Measurements from ENCODE around the gene FGFR3.

Gene FGFR3

DNA sequence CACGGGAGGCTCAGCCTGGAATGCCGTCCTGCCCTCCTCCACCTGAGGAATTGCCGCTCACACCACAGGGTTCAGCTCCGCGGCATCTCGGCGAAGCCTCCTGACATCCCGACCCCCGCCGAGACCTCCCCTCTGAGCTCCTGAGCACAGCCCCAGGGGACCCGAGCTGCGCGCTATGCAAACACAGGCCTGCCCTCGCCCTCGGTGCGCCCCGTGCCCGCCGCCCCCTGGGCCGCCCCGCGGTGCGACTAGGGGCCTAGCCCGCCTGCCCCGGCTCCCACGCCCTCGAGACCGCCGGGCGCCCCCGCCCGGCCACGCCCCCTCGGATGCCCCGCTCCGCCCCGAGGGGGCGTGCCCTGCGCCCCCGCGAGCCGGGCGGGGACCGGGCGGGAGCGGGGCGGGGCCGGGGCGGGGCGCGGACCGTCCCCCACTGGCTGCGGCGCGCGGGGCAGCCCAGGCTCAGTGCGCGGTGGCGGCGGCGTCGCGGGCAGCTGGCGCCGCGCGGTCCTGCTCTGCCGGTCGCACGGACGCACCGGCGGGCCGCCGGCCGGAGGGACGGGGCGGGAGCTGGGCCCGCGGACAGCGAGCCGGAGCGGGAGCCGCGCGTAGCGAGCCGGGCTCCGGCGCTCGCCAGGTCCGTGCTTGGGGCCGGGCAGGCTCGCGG lies at the start of gene FGFR3:
TSS of gene FGFR3 (plus strand) at position 462 of the 664 bp plus-strand sequence. CDS start 642 bp downstream, outside the sequence.
- DNase-seq (ENCODE audit: low read depth in 3 of 3) = peak in 1 of 3 donors; percentile 36

DNA sequence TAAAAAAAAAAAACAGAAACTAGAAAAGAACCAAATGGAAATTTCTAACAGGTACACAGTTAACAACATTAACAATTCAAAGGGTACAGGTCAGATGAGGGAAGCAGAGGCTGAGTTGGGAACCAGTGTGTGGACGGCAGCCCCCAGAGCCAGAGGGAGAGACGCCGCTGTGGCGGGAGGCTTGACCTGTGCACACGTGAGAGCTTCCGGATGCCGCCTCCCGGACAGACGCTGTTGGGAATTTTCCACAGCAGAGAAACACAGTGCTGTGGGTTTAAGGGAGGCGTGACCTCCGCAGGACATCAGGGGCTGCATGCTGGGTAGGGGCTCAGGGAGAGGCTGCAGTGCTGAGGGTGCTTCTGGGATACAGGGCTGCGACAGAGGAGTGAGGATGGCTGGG lies 49.5 kb upstream of the FGFR3 start:
- no peak for DNase-seq (ENCODE audit: low read depth in 3 of 3)

DNA sequence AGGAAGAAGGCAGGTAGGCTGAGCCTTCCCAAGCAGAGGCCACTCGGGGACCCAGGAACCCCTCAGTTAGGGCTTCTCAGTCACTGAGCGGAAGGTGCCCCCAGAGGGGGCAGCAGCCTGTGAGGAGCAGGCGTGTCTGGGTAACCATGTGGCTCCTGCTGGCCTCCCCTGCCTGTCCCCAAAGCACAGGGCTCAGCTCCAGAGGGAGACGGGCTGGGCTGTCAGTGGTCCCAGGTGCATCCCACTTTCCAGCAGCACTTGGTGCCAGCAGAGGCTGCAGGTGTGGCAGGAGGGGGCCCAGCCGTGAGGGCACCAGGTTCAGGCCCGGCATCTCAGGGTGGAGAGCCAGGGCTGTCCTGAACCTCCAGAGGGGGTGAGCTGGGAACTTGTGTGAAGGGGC lies 49.1 kb upstream of the FGFR3 start:
- DNase-seq (ENCODE audit: low read depth in 3 of 3) = no peak

DNA sequence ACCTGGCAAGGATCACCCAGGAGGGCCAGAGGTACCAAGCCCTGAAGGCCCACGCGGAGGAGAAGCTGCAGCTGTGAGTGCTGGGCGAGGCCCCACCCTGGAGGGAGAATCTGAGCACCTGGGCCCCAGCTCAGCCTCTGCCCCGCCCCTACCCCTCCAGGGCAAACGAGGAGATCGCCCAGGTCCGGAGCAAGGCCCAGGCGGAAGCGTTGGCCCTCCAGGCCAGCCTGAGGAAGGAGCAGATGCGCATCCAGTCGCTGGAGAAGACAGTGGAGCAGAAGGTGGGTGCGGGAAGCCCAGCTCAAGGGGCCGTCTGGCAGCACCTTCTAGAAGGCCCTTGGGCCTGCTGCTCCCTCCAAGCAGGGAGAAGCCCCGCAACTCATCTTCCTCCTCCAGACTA lies 48.5 kb upstream of the FGFR3 start:
- no peak for DNase-seq (ENCODE audit: low read depth in 3 of 3)

DNA sequence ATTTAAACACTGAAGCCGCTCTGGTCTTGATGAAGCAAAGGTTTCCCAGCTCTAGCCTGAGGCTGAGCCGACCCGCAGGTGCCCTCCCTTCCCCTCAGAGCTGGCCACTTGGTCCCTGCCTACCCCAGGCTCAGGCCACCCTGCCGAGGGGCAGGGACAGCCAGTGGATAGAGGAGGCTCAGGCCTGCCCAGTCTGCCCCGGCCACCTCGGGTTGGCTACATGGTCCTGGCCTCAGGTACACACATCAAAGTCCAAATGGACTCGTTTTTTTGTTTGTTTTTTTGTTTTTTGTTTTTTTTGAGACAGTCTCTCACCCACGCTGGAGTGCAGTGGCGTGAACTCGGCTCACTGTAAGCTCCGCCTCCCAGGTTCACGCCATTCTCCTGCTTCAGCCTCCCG lies 47.9 kb upstream of the FGFR3 start:
- DNase-seq (ENCODE audit: low read depth in 3 of 3) = no peak

DNA sequence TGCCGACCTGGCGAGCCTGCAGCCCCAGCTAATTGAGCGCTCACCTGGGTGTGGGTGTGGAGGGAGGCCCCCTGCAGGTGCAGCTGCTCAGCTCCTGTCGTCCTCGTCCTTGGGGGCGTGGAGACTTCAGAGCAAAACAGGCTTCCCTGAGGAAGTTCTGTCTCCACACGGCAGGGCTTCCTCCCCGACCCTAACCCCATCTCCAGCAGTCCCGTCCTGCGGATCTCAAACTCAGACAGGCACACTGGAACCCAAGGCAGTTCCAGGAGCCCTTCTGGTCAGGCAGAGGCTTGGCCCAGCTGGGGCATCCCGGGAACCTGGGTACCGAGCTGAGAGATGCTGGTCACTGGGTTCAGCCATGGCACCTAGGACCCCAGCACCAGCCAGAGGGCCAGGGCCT lies 47.4 kb upstream of the FGFR3 start:
- DNase-seq (ENCODE audit: low read depth in 3 of 3) = no peak

DNA sequence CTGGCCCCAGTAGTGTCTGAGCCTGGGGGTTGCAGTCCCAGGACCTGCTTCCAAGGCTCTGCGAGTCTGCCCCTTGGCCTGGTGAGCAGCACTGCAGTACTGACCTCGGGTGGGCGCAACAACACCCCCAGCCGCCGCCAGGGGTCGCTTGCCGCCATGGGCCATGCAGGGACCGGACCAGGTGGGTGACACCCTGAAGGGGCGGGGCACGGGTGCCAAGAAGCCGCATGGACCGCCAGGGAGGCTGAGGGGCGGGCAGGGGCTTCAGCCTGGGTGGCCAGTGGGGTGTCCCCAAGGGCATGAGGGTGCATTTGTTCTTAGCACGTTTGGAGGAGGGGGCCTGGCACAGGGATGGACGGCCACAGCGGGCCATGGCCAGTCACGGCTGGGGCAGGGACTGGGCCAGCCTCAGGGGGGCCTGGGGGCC lies 46.8 kb upstream of the FGFR3 start:
- peak; percentile 69 to 78 (median 77) for DNase-seq (ENCODE audit: low read depth in 3 of 3)

DNA sequence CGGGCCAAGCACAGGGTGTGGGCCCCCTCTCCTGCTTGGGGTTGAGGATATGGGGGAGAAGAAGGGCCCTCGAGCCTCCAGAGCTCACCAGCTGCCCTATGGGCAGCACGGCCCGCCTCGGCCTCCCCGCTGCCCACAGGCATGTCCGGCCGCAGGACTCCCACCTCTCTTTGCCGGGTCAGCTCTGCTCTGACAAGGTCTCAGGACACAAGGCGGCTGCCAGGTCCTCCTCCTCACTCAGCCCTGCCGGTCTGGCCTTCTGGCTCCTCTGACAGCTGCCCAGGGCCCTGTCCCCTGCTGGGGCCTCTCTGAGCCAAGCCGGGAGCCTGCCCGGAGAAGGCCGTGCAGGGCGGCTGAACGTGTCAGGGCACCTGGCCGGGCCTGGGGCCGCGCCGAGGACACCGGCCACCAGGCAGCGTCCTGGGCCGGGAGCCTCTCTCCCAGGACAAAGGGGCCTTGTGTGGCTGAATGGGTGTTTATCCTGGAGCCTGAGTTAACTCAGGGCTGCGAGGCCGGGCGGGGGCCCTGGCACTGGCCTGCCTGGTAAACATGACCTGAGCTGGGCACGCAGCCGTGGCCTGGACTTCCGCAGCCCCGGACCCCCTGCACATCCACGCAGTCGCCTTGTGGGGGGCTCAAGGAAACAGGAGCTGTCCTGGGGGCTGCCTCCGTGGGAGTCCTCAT lies 46.0 kb upstream of the FGFR3 start:
- no peak for DNase-seq (ENCODE audit: low read depth in 3 of 3)

DNA sequence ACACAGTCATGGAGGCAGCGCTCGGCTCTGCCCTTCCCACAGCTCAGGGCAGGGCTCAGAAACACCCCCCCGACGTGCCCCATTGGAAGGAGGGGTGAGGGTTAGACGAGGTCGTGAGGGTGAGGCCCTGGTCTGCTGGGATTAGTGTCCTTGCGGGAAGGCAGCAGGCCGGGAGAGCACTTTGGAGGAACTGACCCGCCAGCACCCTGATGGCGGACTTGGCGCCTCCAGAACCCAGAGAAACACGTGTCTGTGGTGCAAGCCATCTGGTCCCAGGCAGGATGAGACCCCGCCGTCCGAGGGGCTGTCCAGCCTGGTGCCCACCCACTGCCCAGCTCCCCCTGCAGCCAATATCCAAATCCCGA lies 45.5 kb upstream of the FGFR3 start:
- no peak for DNase-seq (ENCODE audit: low read depth in 3 of 3)

DNA sequence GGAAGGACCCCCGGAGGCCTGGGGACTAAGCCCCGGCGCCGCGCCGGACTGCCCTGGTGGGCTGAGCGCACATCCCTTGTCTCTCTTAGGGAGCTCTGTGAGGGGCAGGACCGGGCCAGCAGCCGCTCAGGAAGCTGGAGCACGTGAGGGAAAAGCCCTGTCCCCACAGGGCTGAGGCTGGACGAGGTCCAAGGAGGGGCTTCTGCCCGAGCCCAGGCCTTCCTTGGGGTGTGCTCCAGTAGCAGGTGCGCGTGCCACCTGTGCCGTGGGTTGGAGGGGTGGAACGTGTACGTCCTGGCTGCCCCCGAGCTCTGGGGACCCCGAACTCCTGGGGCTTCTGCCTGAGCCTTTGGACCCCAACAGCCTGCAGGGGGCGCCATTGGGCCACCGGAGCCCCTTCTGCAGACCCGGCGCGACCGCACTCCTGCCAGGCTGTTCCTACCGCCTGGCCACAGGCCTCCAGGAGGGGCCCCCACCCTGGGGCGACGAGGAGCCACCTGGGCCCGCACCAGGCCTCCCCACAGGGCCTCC lies 44.6 kb upstream of the FGFR3 start:
- peak; percentile 70 to 85 (median 79) for DNase-seq (ENCODE audit: low read depth in 3 of 3)

DNA sequence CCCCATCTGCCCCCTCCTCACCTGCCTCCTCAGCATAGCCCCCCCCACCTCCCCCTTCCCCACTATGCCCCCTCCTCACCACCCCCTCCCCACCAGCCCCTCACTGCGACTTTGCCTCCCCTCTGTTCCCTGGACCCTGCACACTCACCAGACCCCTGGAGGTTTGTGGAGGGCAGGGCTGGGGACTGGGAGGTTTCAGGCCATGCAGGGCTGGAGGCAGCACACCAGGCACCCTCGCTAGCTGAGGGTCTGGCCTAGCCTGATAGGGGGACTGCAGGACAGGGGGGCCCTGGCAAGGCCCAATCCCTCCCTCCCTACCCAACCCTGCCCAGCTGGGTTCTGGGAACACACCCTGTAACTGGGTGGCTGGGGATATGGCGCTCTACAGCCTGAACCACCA lies 43.7 kb upstream of the FGFR3 start:
- no peak for DNase-seq (ENCODE audit: low read depth in 3 of 3)

DNA sequence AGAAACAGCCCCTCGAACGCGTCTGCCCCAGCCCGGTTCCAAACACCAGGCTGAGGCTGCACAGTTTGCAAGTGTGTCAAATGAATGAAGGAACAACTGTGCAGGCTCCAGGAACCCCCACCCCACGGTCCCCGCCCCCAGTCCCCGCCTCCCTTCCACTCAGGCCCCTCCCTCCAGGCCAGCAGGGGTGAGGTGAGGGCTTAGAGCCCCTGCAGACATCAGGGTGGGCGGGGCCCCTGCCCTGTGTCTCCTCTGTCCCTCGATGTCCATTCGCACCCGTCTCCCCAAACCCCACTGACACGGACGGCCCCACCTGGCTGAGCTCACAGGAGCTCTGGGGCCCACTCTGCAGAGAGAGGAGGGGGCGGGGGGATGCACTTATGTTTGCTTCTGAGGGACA lies 43.3 kb upstream of the FGFR3 start:
- no peak for DNase-seq (ENCODE audit: low read depth in 3 of 3)

DNA sequence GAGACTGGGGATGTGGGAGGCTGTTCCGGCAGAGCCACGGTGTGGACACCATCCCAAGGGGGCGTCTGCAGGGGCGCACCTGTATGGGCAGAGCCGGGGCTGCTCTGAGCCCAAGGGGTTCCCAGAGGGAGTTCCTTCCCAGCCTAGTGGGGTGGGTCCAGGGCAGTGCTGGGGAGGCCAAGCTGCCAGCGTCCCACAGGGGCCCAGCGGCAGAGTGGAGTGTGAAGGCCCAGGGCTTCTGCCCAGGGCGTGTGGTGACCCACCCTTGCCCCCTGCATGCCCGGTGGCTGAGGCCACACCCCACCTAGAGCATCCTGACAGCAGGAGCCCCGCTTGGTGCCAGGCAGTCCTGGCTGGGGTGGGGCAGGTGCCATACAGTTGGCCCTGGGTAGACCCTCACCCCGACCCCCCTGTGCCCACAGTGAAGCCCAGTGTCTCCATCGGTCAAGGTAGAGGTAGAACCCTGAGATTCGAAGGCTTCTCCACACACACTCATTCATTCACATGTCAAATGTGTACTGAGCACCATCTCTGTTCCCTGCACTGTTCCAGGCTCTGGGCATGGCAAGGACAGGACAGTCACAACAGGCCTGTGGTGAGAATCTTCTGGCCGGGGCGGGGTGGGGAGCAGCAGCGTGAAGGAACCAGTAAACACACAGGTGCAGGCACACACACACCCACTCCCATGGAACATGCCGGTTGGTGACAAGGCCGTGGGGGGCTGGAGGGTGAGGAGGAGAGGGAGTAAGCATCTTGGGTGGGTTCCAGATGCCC lies 42.5 kb upstream of the FGFR3 start:
- DNase-seq (ENCODE audit: low read depth in 3 of 3) = no peak

DNA sequence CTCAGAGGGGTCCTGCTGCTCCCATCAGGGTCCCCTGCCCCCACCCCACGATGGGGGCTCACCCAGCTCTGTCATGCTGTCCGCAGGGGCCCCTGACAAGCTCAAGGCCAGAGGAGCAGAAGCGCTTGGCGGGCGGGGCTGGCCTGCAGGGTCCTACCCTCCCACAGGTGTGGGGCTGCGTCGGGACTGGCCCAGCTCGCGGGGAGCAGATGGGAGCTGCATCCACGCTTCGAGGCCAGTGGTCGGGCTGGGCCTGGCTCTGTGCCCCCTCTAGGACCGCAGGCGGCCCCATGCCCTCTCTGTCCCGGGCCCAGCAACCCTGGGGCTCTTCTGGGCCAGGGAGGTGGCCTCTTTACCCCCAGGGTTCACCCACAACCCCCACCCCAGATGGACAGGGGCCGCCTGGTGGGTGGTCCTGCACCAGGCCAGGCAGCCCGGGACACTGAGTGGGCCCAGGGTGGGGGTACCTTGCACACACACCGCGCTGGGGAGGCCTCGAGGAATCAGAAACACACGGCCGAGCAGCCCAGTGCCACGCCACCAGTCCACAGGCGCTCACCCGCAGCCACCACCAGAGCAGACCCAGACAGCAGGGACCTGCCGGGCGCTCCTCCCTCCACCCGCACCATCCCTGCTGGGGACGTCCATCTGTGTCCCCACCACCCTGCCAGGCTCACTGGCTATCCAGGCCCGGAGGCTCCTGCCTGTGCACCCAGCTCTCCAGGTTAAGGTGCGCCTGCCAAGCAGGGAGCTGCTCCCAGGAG lies 41.8 kb upstream of the FGFR3 start:
- no peak for DNase-seq (ENCODE audit: low read depth in 3 of 3)

DNA sequence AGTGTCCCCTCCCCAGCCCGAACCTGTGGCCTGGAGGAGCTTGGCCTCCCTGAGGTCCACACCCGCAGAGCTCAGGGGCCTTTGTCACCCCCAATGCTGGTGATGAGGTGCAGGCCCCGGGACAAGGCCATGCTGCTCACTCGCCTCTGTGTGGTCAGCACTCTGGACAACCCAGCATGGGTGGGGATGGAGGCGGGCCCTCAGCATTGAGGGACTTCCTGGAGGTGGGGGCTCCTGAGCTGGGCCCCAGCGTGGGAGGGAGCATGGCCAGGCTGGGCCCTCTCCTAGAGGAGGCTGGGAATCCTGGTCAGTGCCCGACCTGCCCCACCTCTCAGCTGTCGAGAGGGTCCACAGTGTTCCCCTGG lies 41.2 kb upstream of the FGFR3 start:
- DNase-seq (ENCODE audit: low read depth in 3 of 3) = no peak

DNA sequence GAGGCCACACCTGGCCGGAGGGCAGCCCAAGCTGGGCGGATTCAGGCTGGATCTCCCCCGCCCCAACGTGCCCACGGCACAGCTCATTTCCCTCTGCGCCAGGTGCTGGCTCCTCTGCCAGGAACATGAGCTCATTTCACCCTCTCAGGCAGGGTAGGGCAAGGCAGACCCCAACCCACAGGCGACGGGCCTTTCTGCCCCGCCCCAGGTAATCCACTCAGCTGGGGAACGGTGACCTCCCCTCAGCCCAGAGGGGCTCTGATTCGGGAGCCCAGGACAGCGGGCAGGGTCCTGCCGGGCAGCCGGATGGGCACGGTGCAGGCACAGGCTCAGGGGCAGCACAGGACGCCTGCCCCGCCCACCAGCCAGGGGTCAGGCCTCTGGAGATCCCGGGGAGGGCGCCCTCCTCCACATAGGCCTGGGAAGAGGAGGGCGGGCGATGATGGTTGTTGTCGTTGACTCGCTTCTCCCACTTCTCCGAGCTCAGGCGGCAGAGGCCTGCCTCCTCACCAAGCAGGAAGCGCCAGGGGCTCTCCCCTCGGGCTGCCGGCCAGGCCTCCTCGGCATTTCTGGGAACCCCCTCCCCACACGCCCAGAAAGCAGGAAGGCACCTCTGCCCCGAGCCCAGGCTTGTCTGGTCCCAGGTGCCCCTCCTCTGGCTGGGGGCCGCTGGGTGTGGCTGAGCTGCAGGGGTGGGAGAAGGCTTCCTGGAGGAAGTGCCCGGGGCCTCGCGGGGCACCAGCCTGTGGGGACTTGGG lies 40.6 kb upstream of the FGFR3 start:
- DNase-seq (ENCODE audit: low read depth in 3 of 3) = no peak

DNA sequence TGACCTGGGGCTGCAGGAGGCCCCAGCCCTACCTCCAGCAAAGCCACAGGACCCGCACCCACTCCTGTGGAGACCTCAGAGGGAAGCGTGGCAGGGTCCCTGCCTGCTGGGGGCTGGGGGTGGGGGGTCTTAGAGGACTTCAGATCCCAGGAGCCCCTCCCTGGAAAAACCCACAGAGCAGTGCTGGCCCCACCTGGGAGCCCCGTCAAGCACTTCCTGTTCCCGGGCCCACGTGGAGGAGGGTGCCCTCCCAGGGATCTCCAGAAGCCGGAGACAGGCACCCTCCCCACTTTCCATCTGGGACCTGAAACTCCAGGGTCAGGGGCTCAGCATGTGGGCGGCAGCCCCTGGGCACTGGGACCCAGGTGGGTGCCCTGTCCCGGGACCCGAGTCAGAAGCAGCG lies 39.8 kb upstream of the FGFR3 start:
- DNase-seq (ENCODE audit: low read depth in 3 of 3) = no peak

DNA sequence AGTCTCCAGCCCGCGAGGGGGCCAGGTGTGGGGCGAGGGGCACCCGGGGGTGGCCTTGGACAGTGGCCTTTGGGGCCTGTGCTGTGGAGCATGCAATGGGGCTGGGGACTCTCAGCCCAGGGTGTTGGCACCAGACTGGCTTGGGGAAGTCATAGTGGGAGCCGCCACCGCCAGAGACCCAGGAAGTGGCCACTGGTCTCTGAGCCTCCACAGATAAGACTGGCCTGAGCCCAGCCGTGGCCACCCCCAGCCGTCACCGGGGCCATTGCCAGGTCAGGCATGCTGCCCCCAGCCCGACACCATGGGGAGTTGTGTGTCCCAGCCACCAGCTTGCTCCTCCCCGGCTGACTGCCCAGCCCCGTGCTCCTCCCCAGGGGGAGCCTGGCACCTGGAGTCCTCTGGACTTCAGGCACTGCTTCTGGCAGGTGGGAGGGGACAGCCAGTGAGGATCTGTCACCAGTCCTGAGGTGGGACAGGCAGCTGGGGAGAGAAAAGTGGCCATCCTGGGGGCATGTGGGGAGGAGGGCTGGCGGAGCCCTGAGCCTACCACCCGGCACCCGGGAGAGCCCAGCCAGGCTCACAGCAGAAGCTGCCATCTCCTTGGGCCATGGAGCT lies 39.3 kb upstream of the FGFR3 start:
- no peak for DNase-seq (ENCODE audit: low read depth in 3 of 3)

DNA sequence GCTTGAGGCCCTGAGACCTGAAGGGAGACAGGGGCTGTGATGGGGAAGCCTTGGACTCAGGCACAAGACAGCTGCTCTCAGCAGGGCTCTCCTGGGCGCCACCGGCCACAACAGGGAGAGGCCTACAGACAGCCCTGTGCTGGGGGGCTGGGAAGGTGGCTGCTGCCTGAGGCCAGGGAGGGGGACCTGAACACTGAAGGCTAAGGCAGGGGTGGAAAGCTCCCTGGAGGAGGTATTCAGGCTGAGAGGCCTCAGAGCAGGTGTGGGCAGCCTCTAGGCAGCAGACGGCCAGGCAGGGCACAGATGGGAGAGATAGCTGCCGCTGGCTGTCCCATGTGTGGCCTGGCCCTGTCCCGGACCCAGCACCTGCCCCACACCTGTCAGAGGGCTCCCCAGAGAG lies 38.8 kb upstream of the FGFR3 start:
- DNase-seq (ENCODE audit: low read depth in 3 of 3) = no peak

DNA sequence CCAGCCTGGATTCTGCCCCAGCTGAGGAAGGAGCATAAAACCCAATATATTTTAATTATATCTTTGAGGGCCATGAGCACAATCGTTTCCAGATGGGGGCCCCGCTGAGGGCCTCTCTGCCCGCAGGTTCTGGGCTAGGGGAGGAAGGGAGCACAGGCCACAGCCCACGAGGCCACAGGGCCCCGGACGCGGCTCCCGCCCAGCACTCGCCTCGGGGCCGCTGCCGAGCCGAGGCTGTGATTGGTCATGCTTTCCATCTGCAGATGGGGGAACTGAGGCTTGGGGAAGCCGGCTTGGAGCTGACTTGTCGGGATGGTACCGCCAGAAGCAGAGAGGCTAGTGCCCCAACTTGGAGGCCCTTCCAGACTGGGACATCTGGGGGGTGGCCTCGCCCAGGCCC lies 37.8 kb upstream of the FGFR3 start:
- DNase-seq (ENCODE audit: low read depth in 3 of 3) = no peak

DNA sequence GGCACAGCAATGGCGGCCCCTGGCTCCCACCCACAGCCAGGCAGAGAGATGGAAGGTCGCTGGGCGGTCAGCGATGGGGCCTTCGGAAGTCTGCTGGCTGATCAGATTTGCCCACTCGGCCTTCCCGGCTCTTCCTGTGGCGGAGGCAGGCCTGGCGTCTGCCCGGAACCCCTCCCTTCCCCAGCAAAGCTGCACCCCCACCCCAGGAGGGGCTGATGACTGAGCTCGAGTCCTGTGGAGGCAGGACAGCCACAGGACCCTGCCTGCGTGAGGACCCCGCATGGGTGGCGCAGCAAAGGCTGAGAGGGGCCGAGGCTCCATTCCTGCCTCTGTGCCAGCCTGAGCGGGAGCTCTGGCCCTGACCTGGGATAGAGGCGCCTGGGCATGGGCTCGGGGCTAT lies 37.0 kb upstream of the FGFR3 start:
- DNase-seq (ENCODE audit: low read depth in 3 of 3) = no peak
